Measurements from ENCODE around the gene GRAP2. TPM values are rescaled to one million over a fixed set of nuclear protein-coding genes. Genes with fewer than 3 reads are reported as not detected.

GRAP2 gene
- total and polyA plus RNA-seq, 2 experiments from 2014 or later: 0.42 TPM; not detected in 1

- Histone ChIP-seq H2AFZ (peak overlapping the region; percentile 69; the same call in 1 of the 2 replicates), H3K79me2 (replicated peaks; ENCODE audit: insufficient read depth) (no peaks in the 10 kb centered on the region), H4K20me1 (replicated peaks; ENCODE audit: insufficient read depth) (no peaks in the 10 kb centered on the region), H3K9me2 (ENCODE audit: insufficient read depth) (no peaks in the 10 kb centered on the region), H3K36me3 (ENCODE audit: insufficient read depth) (no peaks in the 10 kb centered on the region), H3F3A (replicated peaks; ENCODE audit: low read depth) (no peaks in the 10 kb centered on the region), H3K4me3 (no peak overlapping the region), H3K27me3 (ENCODE audit: insufficient read depth) (no peaks in the 10 kb centered on the region), H3K4me1 (ENCODE audit: insufficient read depth) (peaks cover 6% of the 10 kb centered on the region; the same call in 1 of the 2 replicates), H3K27ac (ENCODE audit: low read depth) (no peak overlapping the region), H3K4me2 (no peak overlapping the region)
- peaks cover 16% of the 10 kb centered on the region for H3K4me1 Mint-ChIP-seq
- H3K36me3 Mint-ChIP-seq (ENCODE audit: low read depth): no peaks in the 10 kb centered on the region
- no peaks in the 10 kb centered on the region for H3K27me3 Mint-ChIP-seq (ENCODE audit: insufficient read depth, low read depth, poor library complexity)
- no peaks in the 10 kb centered on the region for H3K9me3 Mint-ChIP-seq
- H3K4me3 Mint-ChIP-seq: no peak overlapping the region
- peak; percentile 73 for DNase-seq (ENCODE audit: low spot score)
- peak; percentile 60 to 64 for TF ChIP-seq CTCF (conservative IDR thresholded peaks at IDR 0.05; ENCODE audit: low read depth in 2 of 2)
- TF ChIP-seq ZNF462 (CRISPR knock-in tag; IDR thresholded peaks at IDR 0.05): 0 out of 2 replicates have a peak, but pooled peaks have one; percentile 11
- TF ChIP-seq EZH2phosphoT487 (IDR thresholded peaks at IDR 0.05; ENCODE audit: unreplicated experiment): no peak
- no peak for TF ChIP-seq ZNF331 (CRISPR knock-in tag; IDR thresholded peaks at IDR 0.05; ENCODE audit: low read depth)
- ATAC-seq: peak; percentile 96
- H3K27ac Mint-ChIP-seq: no peak overlapping the region
These were observed 26.7 kb downstream of the GRAP2 start for GRCh38 chr22:39927544-39927943.
